Keratinocyte (primary cell): ENCODE results near the gene DCAF6. TPM values are rescaled to one million over a fixed set of nuclear protein-coding genes. Genes with fewer than 3 reads are reported as not detected.

Experiments
- DNase-seq: peaks from one replicate; pipeline ENCODE4 v3.0.0-alpha.2; 2011; ENCODE audit warnings: low read depth, missing footprints, low spot score
- FAIRE-seq: peaks from 2 replicates; lab custom pipeline; 2011; peaks lifted over from hg19 to GRCh38; lab: Jason Lieb, UNC
- H2AFZ ChIP-seq: 2 replicates; pipeline ENCODE4 v1.6.0; 2012; ENCODE audit warnings: low read length, control low read depth, inconsistent platforms; ENCODE audit not compliant: control insufficient read depth
- H3K27ac ChIP-seq: 2 replicates; pipeline ENCODE4 v1.5.1; 2011; ENCODE audit warnings: low read length; ENCODE audit not compliant: control insufficient read depth, insufficient read depth
- H3K27me3 ChIP-seq: 3 replicates; pipeline ENCODE4 v1.6.0; 2011; ENCODE audit warnings: low read length; ENCODE audit not compliant: control insufficient read depth, insufficient read depth; ENCODE audit errors: extremely low read depth
- H3K36me3 ChIP-seq, 2 experiments: 2 replicates in 1 of 2; 3 replicates in 1 of 2; pipeline ENCODE4 v1.5.1; 2011; ENCODE audit warnings: low read length in 2 of 2, mild to moderate bottlenecking in 1 of 2; ENCODE audit not compliant: control insufficient read depth in 2 of 2, insufficient read depth in 2 of 2; ENCODE audit errors: extremely low read depth in 1 of 2
- H3K4me1 ChIP-seq: 3 replicates; pipeline ENCODE4 v1.5.1; 2011; ENCODE audit warnings: low read length; ENCODE audit not compliant: control insufficient read depth, insufficient read depth; ENCODE audit errors: extremely low read depth
- H3K4me2 ChIP-seq: 3 replicates; pipeline ENCODE4 v1.6.0; 2011; ENCODE audit warnings: low read depth, low read length; ENCODE audit not compliant: control insufficient read depth, insufficient read depth; ENCODE audit errors: extremely low read depth
- H3K4me3 ChIP-seq, 3 experiments: fragments of 200-600 bp in 1 of 3; sonication (generic) in 1 of 3; 2 replicates in 2 of 3; 3 replicates in 1 of 3; pipeline ENCODE4 v1.5.1; 2011 to 2016; ENCODE audit warnings: low read length in 3 of 3, mild to moderate bottlenecking in 3 of 3, control low read depth in 2 of 3, inconsistent platforms in 1 of 3, low read depth in 1 of 3, mixed read lengths in 1 of 3, mixed run types in 1 of 3, moderate library complexity in 1 of 3; ENCODE audit not compliant: control insufficient read depth in 2 of 3, insufficient read depth in 2 of 3; ENCODE audit errors: extremely low read depth in 1 of 3
- H3K79me2 ChIP-seq: 2 replicates; pipeline ENCODE4 v1.6.0; 2012; ENCODE audit warnings: low read length; ENCODE audit not compliant: control insufficient read depth, insufficient read depth
- H3K9ac ChIP-seq: 3 replicates; pipeline ENCODE4 v1.6.0; 2011; ENCODE audit warnings: low read length; ENCODE audit not compliant: control insufficient read depth, insufficient read depth; ENCODE audit errors: extremely low read depth
- H3K9me1 ChIP-seq: 3 replicates; pipeline ENCODE4 v1.6.0; 2011; ENCODE audit warnings: low read length; ENCODE audit not compliant: control insufficient read depth, insufficient read depth; ENCODE audit errors: extremely low read depth
- H3K9me3 ChIP-seq: 2 replicates; pipeline ENCODE4 v1.5.1; 2012; ENCODE audit warnings: low read depth, low read length; ENCODE audit not compliant: control insufficient read depth
- H4K20me1 ChIP-seq: 3 replicates; pipeline ENCODE4 v1.6.0; 2011; ENCODE audit warnings: low read length; ENCODE audit not compliant: control insufficient read depth, insufficient read depth; ENCODE audit errors: extremely low read depth
- EZH2 ChIP-seq: IDR thresholded peaks from one replicate; pipeline ENCODE4 v1.6.1; 2012; ENCODE audit warnings: inconsistent platforms, mild to moderate bottlenecking, low read length, moderate library complexity
- dilution Hi-C: fragments of 300-500 bp; cut with MboI; formaldehyde crosslinking; loops from one replicate; pipeline ENCODE4 v1.7.0; 2020; ENCODE audit warnings: low sequenced_read_pairs; ENCODE audit not compliant: extremely low pct_ligation_motif_present
- polyA plus RNA-seq, 5 experiments: library from polyadenylated mRNA; depleted of rRNA in 3 of 5; stranded (reverse) in 3 of 5; stranded (forward) in 1 of 5; unstranded in 1 of 5; fragments of >200 nt; gene quantifications; 1 replicate in 1 of 5; 2 replicates in 3 of 5; 3 replicates in 1 of 5; pipeline versions ENCODE4 v1.2.1 to v1.2.3, GENCODE V29; 2011 to 2012; ENCODE audit warnings: missing spikeins in 2 of 5, low read depth in 1 of 5, low replicate concordance in 1 of 5
- TF ChIP-seq, protein P1 (sequence below), 3 experiments: IDR thresholded peaks in 1 of 3; conservative IDR thresholded peaks in 1 of 3; optimal IDR thresholded peaks in 1 of 3; 2 replicates in 2 of 3; 3 replicates in 1 of 3; pipeline versions ENCODE3 to v1.5.1; 2011; ENCODE audit warnings: low read length in 3 of 3, mild to moderate bottlenecking in 3 of 3, moderate library complexity in 2 of 3, control low read depth in 1 of 3, inconsistent platforms in 1 of 3; ENCODE audit not compliant: insufficient read depth in 2 of 3; ENCODE audit errors: extremely low read depth in 1 of 3

The DCAF6 gene
- polyA plus RNA-seq, 1 donor (not counting 4 experiments of a cell fraction or from before 2014, with no cell fraction given): 109 TPM

DNA sequence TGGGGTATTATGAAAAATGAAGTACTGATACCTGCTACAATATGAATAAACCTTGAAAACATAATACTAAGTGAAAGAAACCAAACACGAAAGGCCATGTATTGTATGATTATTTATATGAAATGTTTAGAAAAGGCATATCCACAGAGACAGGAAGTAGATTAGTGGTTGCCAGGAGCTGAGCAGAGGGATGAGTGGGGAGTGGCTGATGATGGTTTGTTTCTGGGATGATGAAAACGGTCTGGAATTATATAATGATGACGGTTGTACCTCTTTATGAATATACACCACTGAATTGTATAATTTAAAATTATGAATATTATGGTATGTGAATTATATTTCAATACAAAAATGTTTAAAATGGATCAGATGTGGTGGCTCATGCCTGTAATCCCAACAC is 64.2 kb downstream of the DCAF6 start:
- H3K4me3 ChIP-seq: no peak overlapping the region
- no peak overlapping the region for H3K4me2 ChIP-seq
- no peaks in the 10 kb centered on the region for H3K27me3 ChIP-seq
- no peaks in the 10 kb centered on the region for H3K9me3 ChIP-seq
- no peaks in the 10 kb centered on the region for H4K20me1 ChIP-seq
- no peak overlapping the region for H3K9ac ChIP-seq
- H3K9me1 ChIP-seq: no peaks in the 10 kb centered on the region
- no peak for DNase-seq
- dilution Hi-C loops: no loop called here
- H3K27ac ChIP-seq: no peak overlapping the region
- no peak for FAIRE-seq
- H2AFZ ChIP-seq: no peak overlapping the region
- H3K79me2 ChIP-seq: no peaks in the 10 kb centered on the region
- peaks cover 3 to 4% of the 10 kb centered on the region in 2 experiments for H3K36me3 ChIP-seq
- H3K4me1 ChIP-seq: no peaks in the 10 kb centered on the region
- TF ChIP-seq EZH2: no peak
- TF ChIP-seq, protein P1, sequence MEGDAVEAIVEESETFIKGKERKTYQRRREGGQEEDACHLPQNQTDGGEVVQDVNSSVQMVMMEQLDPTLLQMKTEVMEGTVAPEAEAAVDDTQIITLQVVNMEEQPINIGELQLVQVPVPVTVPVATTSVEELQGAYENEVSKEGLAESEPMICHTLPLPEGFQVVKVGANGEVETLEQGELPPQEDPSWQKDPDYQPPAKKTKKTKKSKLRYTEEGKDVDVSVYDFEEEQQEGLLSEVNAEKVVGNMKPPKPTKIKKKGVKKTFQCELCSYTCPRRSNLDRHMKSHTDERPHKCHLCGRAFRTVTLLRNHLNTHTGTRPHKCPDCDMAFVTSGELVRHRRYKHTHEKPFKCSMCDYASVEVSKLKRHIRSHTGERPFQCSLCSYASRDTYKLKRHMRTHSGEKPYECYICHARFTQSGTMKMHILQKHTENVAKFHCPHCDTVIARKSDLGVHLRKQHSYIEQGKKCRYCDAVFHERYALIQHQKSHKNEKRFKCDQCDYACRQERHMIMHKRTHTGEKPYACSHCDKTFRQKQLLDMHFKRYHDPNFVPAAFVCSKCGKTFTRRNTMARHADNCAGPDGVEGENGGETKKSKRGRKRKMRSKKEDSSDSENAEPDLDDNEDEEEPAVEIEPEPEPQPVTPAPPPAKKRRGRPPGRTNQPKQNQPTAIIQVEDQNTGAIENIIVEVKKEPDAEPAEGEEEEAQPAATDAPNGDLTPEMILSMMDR (optimal IDR thresholded peaks at IDR 0.05 in 1 of 3, IDR thresholded peaks at IDR 0.05 in 1 of 3, conservative IDR thresholded peaks at IDR 0.05 in 1 of 3; ENCODE audit: extremely low read depth in 1 of 3, insufficient read depth in 2 of 3, low read length in 3 of 3): no peak

DNA sequence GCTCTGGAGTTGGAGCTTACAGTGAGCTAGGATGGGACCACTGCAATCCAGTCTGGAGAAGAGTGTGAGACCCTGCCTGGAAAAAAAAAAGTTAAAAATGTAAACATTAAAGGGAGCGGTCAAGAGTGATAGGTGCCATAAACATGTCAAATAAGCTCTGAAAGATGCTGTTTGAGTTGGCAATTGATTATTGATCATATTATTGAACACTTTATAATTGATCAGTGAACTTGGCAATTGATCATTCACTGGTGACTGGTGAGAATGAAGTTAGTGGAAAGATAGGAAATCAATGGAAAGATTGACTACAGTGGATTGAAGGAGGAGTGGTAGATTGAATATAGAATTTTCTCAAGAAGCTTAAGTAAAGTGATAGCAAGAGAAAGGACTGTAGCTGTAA is 64.7 kb downstream of the DCAF6 start:
- peaks cover 3 to 4% of the 10 kb centered on the region in 2 experiments for H3K36me3 ChIP-seq
- no peak for FAIRE-seq
- TF ChIP-seq, protein P1 (optimal IDR thresholded peaks at IDR 0.05 in 1 of 3, IDR thresholded peaks at IDR 0.05 in 1 of 3, conservative IDR thresholded peaks at IDR 0.05 in 1 of 3; ENCODE audit: extremely low read depth in 1 of 3, insufficient read depth in 2 of 3, low read length in 3 of 3): no peak
- no peak for TF ChIP-seq EZH2

More for the DNA sequence above, 64.7 kb downstream of the DCAF6 start:
- Histone ChIP-seq H3K27me3 (no peaks in the 10 kb centered on the region), H3K9me1 (no peaks in the 10 kb centered on the region), H3K79me2 (no peaks in the 10 kb centered on the region), H3K4me2 (no peak overlapping the region), H3K9ac (no peak overlapping the region), H2AFZ (no peak overlapping the region), H3K9me3 (no peaks in the 10 kb centered on the region), H3K4me3 (no peak overlapping the region), H3K4me1 (no peaks in the 10 kb centered on the region), H4K20me1 (no peaks in the 10 kb centered on the region), H3K27ac (no peak overlapping the region)
- dilution Hi-C loops: no loop called here
- no peak for DNase-seq
